ENCODE measurements around the gene SAMD8.

- TF ChIP-seq ZFX (IDR thresholded peaks at IDR 0.05), result no peak
- no peak for TF ChIP-seq CTCF (conservative IDR thresholded peaks at IDR 0.05)
Measured at GRCh38 chr10:75197066-75197465, 85.6 kb downstream of the SAMD8 start.

All from C4-2B (cell line).